ENCODE data around the gene TIFAB.

The TIFAB gene

DNA sequence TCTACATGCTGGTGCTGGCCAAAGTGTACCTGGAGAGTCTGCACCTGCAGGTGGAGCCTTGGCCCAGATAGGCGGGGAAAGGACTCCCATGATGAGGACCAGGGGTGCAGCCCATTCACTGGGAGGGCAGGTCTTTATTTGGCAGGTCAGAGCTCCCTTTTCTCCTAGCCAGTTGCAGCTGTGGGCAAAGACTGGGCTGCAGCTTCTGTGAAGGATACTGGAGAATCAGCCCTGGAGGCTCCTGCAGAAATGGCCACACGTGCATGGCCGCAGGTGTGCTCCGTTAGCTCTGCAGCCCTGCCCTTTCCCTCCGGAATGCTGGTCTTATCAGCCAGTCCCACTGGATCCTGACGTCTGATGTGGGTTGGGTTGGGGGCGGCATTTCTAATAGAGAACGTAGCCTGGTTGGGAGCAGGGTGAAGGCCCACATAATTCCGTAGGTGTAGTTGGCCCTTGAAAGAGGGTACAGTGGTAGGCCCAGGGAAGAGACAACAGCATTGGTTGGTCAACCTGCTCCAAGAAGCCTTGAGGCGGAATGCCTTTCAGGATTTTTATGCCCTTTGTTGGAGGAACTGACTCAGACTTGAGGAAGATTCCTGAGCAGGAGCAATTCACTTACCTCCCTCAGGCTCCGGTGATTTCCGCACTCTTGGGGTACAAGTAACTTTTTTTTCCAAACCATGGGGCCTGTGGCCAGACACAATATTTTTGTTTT, 22.0 kb upstream of the TIFAB start:
- H3K4me3 ChIP-seq (replicated peaks; ENCODE audit: low read depth, low read length): no peak overlapping the region
- no peak for DNase-seq (ENCODE audit: extremely low read depth, low read depth)
- TF ChIP-seq, protein P1, sequence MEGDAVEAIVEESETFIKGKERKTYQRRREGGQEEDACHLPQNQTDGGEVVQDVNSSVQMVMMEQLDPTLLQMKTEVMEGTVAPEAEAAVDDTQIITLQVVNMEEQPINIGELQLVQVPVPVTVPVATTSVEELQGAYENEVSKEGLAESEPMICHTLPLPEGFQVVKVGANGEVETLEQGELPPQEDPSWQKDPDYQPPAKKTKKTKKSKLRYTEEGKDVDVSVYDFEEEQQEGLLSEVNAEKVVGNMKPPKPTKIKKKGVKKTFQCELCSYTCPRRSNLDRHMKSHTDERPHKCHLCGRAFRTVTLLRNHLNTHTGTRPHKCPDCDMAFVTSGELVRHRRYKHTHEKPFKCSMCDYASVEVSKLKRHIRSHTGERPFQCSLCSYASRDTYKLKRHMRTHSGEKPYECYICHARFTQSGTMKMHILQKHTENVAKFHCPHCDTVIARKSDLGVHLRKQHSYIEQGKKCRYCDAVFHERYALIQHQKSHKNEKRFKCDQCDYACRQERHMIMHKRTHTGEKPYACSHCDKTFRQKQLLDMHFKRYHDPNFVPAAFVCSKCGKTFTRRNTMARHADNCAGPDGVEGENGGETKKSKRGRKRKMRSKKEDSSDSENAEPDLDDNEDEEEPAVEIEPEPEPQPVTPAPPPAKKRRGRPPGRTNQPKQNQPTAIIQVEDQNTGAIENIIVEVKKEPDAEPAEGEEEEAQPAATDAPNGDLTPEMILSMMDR (IDR thresholded peaks at IDR 0.05; ENCODE audit: low read depth, low read length, missing control alignments): no peak

DNA sequence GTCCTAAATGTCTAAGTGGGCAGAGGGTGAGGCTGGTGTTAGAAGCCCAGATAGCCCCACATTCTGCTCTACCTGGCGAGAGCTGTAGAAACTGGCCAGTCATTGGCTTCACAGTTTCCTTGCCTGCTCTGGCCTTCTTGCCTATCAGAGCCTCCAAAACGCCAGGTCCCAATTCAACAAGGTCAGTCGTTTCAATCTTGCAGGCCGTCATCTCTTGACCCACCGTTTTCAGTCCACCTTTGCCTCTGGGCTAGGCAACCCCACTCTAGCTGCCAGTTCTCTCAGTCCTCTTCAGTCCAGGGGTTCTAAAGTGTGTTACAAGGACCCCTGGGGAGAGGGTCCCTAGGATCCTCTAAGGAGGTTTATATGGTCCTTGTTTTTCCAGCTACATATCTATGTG, 20.0 kb upstream of the TIFAB start:
- DNase-seq (ENCODE audit: extremely low read depth, low read depth): no peak
- TF ChIP-seq, protein P1 (IDR thresholded peaks at IDR 0.05; ENCODE audit: low read depth, low read length, missing control alignments): no peak
- H3K4me3 ChIP-seq (replicated peaks; ENCODE audit: low read depth, low read length): no peak overlapping the region

DNA sequence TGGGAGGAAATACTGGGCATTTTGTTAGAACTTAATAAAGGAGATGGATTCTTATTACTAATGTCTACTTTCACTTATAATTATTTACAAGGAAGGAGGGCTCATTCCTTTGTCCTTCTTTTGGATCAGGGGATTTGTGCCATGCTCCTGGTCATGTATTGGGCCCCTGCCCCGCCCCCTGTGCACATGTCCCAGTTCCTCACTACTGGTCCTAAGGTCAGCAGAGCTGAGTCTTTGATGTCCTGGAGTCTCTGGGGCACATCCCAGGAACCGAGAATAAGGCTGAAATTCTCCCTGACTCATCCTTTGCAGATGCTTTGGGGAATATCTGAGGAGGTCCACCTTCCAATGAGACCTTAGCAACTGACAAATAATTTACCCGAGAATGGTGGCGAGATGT, 19.6 kb upstream of the TIFAB start:
- DNase-seq (ENCODE audit: extremely low read depth, low read depth): no peak
- TF ChIP-seq, protein P1 (IDR thresholded peaks at IDR 0.05; ENCODE audit: low read depth, low read length, missing control alignments): no peak
- H3K4me3 ChIP-seq (replicated peaks; ENCODE audit: low read depth, low read length): no peak overlapping the region

DNA sequence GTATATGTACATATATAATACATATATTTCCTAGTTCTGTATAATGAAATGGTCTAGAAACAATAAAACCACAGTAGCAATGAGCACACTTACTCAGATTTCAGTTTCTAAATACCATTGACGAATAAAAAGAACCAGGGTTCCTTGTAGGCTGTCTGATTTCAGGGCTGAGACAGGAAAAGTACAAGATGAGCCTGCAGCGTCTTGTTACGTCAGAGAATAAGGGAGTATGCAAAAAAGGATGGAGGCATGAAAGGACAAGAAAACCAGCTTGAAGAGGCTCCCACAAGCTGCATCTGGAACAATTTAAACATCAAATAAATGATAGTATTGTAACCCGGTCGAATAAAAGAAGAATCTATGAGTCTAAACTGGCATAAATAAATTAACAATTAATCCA, 17.8 kb upstream of the TIFAB start:
- no peak for DNase-seq (ENCODE audit: extremely low read depth, low read depth)
- no peak overlapping the region for H3K4me3 ChIP-seq (replicated peaks; ENCODE audit: low read depth, low read length)
- TF ChIP-seq, protein P1 (IDR thresholded peaks at IDR 0.05; ENCODE audit: low read depth, low read length, missing control alignments): no peak

DNA sequence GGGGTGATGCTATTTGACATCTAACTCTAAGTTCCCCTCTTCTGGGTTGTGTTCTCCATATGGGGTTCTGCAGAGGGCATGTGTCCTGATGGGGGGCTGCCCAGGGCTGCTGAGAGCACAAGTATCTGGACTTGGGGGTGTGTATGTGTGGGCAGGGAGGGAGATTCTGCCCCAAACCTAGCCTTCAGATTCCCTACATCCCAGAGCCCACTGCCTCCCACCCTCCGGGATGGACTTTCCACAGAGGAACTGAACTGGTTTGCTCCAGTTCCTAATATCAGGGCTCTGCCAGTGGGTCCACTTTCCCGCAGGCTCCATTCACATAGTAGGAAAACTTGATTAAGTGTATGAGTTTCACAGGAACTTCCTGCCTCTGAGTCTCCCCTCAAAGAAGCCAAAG, 16.4 kb upstream of the TIFAB start:
- TF ChIP-seq, protein P1 (IDR thresholded peaks at IDR 0.05; ENCODE audit: low read depth, low read length, missing control alignments): no peak
- no peak overlapping the region for H3K4me3 ChIP-seq (replicated peaks; ENCODE audit: low read depth, low read length)
- no peak for DNase-seq (ENCODE audit: extremely low read depth, low read depth)

DNA sequence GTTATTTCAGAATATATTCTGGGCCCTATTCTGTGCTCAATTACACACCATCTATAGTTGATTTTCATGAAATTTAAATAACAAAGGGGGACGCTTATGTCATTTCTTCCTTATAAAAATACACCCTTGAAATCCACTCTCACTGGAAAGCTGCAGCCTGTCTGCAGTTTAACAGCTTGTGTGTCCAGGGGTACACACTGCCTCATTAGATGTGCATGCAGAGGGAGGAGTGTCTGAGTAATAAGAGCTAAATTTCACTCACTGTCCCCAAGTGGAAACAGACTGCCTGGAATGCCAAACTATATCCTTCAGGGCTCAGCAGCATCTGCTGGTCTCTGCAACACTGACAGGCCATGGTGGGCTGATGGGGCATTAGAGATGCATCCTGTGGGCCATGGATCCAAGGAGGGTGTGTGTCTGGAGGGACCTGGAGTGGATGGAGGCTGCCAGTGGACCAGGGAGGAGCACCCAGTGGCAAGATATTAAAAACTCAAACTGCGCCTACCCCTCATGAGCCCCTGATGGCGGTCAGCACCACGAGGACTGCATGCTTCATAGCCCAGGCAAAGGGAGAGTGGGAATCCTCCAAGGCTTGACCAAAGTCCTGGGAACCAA, 15.8 kb upstream of the TIFAB start:
- no peak for DNase-seq (ENCODE audit: extremely low read depth, low read depth)
- TF ChIP-seq, protein P1 (IDR thresholded peaks at IDR 0.05; ENCODE audit: low read depth, low read length, missing control alignments): no peak
- no peak overlapping the region for H3K4me3 ChIP-seq (replicated peaks; ENCODE audit: low read depth, low read length)

Data from HFF-Myc (cell line).